HG03280 (cell line): ENCODE results near the gene RTTN.
"Not testable (repeated sequence)": the region's sequence is repeated elsewhere in the genome, so short reads cannot be mapped to it uniquely, and the experiment has no call there.

Experiments
- ATAC-seq: cut with Tn5 transposase; IDR thresholded peaks from one replicate; pipeline ENCODE4 v1.9.1; 2021; ENCODE audit warnings: mild to moderate bottlenecking, moderate library complexity; ENCODE audit not compliant: unreplicated experiment

Gene RTTN

GRCh38 chr18:70205421-70206397 is at the start of gene RTTN:
RTTN (minus strand) TSS chr18:70205687; CDS start chr18:70205658, 29 bp downstream.
- ATAC-seq, result peak; percentile 98

- no peak for ATAC-seq
Measured at GRCh38 chr18:70250781-70251180, 45.3 kb upstream of the RTTN start.

- ATAC-seq, result not testable (repeated sequence)
Measured at GRCh38 chr18:70249861-70250260, 44.4 kb upstream of the RTTN start.

- no peak for ATAC-seq
Measured at GRCh38 chr18:70249118-70249517, 43.6 kb upstream of the RTTN start.

GRCh38 chr18:70246061-70246466 is 40.6 kb upstream of the RTTN start:
- ATAC-seq, result no peak

GRCh38 chr18:70243131-70243929 is 37.8 kb upstream of the RTTN start:
- ATAC-seq, result no peak

- ATAC-seq, result not testable (repeated sequence)
Measured at GRCh38 chr18:70236921-70237320, 31.4 kb upstream of the RTTN start.

GRCh38 chr18:70235478-70235877 is 30.0 kb upstream of the RTTN start:
- ATAC-seq, result no peak

GRCh38 chr18:70234667-70235459 is 29.4 kb upstream of the RTTN start:
- no peak for ATAC-seq

GRCh38 chr18:70233974-70234373 is 28.5 kb upstream of the RTTN start:
- ATAC-seq, result no peak

GRCh38 chr18:70232261-70232660 is 26.8 kb upstream of the RTTN start:
- no peak for ATAC-seq

GRCh38 chr18:70229639-70230038 is 24.2 kb upstream of the RTTN start:
- no peak for ATAC-seq

- ATAC-seq, result no peak
Measured at GRCh38 chr18:70228536-70228935, 23.0 kb upstream of the RTTN start.

- no peak for ATAC-seq
Measured at GRCh38 chr18:70227438-70227837, 22.0 kb upstream of the RTTN start.

GRCh38 chr18:70221915-70222278 is 16.4 kb upstream of the RTTN start:
- ATAC-seq, result no peak

- no peak for ATAC-seq
Measured at GRCh38 chr18:70221156-70221914, 15.8 kb upstream of the RTTN start.

GRCh38 chr18:70220628-70221027 is 15.1 kb upstream of the RTTN start:
- ATAC-seq, result no peak

- no peak for ATAC-seq
Measured at GRCh38 chr18:70219688-70220087, 14.2 kb upstream of the RTTN start.

GRCh38 chr18:70216788-70217187 is 11.3 kb upstream of the RTTN start:
- ATAC-seq, result no peak

- no peak for ATAC-seq
Measured at GRCh38 chr18:70207181-70207580, 1.7 kb upstream of the RTTN start.
